Spleen (tissue), 7 donors: ENCODE data around the gene GIPC1.

Experiments
- POLR2A ChIP-seq, 3 donors: fragments of 450-650 bp; IDR thresholded peaks; one replicate each; pipeline ENCODE4 v1.5.1; 2017; ENCODE audit warnings: antibody characterized with exemption in 3 of 3, mild to moderate bottlenecking in 1 of 3
- POLR2AphosphoS5 ChIP-seq, 3 donors: sonication (generic); formaldehyde crosslinking; IDR thresholded peaks; one replicate each; pipeline ENCODE4 v1.5.1; 2017; ENCODE audit warnings: antibody characterized with exemption in 3 of 3
- TF ChIP-seq, protein P1 (sequence below), 11 experiments: fragments of 200-600 bp in 7 of 11; fragments of 450-650 bp in 4 of 11; sonication (generic) in 4 of 11; IDR thresholded peaks in 8 of 11; conservative IDR thresholded peaks in 3 of 11; 1 replicate in 7 of 11; 2 replicates in 4 of 11; pipeline versions ENCODE4 v1.4.0 to v1.8.0; 2016 to 2021; ENCODE audit warnings: antibody characterized with exemption in 11 of 11, inconsistent platforms in 4 of 11, mild to moderate bottlenecking in 1 of 11
- donor health status: DM: no; HTN: no; CAD: no; lungs with moderate emphysema.
- donor health status: DM: no; HTN: no; CAD: no.
- donor health status: DM: no; HTN: no; CAD: no.

DNA sequence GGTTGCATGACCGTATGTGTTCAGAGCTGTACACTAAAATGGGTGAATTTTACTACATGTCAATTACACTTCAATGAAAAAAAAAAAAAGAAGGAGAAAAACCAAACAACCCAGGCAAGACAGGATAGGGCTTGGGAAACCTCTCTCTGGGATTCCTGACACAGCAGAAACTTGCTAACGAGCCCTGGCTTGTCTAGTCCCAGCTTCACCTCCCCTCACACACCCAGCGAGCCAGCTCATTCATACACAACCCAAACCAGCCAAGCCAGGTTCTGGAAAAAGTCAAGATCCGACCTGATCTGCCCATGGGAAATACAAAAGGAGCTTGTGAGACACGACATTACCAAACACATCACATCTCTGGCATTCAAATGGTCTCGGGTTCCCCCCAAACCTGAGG lies 29.8 kb upstream of the GIPC1 start:
- TF ChIP-seq, protein P1, sequence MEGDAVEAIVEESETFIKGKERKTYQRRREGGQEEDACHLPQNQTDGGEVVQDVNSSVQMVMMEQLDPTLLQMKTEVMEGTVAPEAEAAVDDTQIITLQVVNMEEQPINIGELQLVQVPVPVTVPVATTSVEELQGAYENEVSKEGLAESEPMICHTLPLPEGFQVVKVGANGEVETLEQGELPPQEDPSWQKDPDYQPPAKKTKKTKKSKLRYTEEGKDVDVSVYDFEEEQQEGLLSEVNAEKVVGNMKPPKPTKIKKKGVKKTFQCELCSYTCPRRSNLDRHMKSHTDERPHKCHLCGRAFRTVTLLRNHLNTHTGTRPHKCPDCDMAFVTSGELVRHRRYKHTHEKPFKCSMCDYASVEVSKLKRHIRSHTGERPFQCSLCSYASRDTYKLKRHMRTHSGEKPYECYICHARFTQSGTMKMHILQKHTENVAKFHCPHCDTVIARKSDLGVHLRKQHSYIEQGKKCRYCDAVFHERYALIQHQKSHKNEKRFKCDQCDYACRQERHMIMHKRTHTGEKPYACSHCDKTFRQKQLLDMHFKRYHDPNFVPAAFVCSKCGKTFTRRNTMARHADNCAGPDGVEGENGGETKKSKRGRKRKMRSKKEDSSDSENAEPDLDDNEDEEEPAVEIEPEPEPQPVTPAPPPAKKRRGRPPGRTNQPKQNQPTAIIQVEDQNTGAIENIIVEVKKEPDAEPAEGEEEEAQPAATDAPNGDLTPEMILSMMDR (IDR thresholded peaks at IDR 0.05 in 8 of 11, conservative IDR thresholded peaks at IDR 0.05 in 3 of 11) = no peak
- TF ChIP-seq POLR2A (IDR thresholded peaks at IDR 0.05) (no peak), POLR2AphosphoS5 (IDR thresholded peaks at IDR 0.05) (no peak)
